GM20000 (cell line): ENCODE data around the gene KASH5.

ENCODE experiments used
- DNase-seq: peaks from one replicate; pipeline ENCODE4 v3.0.0; 2012; ENCODE audit warnings: low spot score
- TF ChIP-seq, protein P1 (sequence below): IDR thresholded peaks from 2 replicates; pipeline ENCODE4 v1.5.1; 2012; ENCODE audit warnings: mild to moderate bottlenecking, control low read depth; ENCODE audit errors: extremely low read depth, missing control alignments

The KASH5 gene

GRCh38 chr19:49400029-49400428 lies 12.0 kb downstream of the KASH5 start:
- no peak for DNase-seq
- TF ChIP-seq, protein P1, sequence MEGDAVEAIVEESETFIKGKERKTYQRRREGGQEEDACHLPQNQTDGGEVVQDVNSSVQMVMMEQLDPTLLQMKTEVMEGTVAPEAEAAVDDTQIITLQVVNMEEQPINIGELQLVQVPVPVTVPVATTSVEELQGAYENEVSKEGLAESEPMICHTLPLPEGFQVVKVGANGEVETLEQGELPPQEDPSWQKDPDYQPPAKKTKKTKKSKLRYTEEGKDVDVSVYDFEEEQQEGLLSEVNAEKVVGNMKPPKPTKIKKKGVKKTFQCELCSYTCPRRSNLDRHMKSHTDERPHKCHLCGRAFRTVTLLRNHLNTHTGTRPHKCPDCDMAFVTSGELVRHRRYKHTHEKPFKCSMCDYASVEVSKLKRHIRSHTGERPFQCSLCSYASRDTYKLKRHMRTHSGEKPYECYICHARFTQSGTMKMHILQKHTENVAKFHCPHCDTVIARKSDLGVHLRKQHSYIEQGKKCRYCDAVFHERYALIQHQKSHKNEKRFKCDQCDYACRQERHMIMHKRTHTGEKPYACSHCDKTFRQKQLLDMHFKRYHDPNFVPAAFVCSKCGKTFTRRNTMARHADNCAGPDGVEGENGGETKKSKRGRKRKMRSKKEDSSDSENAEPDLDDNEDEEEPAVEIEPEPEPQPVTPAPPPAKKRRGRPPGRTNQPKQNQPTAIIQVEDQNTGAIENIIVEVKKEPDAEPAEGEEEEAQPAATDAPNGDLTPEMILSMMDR, result no peak

DNA sequence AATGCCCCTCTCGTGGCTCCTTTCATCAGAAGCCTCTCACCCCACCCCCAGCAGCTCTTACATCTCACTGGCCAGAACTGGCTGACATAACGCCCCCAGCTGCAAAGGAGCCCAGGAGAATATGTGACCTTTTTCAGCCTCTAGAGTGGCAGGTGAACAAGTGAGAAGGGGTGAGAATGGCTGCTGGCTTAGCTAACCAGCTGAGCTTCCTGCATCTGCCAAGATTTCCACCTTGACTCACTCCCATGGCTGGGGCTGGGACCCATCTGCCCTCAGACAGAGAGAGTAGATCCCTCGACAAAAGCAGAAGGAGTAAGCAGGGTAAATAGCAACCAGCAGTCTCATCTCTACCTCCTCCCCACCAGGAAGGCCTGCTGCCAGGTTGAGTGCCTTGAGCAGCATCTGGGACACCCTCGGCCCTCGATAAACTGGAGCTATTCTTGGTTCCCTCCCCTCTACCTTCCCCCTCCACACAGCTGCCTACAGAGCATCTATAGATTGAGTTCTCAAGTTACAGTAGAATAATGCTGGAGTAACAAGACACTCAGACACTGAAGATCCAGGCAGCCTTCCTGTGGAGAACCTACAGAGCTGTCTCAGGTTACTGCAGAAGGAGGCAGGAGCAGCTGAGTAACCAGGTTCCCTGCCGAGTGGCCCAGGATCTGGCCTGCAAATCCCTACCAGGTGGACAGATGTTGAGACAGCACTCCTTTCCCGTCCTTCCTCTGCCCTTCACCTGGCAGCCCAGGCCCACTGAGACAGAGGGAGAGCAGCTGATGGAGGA lies 15.5 kb downstream of the KASH5 start:
- TF ChIP-seq, protein P1, result no peak
- no peak for DNase-seq

DNA sequence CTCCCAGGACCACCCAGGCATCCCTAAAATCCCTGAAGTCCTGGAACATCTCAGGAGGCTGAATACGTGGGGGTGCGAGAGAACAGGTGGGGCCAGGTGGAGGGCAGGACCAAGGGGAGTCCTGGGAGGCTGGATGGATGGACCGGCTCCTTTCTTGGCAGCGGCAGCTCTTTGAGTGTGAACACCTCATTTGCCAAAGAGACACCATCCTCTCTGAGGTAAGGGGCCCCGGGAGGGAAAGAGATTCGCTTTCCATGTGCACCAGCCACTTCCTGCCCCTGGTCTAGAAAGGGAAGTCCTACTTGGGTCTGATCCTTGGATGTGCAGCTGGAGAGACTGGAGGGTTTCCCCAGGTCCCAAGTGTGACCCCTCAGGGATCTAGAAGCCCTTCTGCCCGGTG lies 19.0 kb downstream of the KASH5 start:
- TF ChIP-seq, protein P1, result no peak
- no peak for DNase-seq

DNA sequence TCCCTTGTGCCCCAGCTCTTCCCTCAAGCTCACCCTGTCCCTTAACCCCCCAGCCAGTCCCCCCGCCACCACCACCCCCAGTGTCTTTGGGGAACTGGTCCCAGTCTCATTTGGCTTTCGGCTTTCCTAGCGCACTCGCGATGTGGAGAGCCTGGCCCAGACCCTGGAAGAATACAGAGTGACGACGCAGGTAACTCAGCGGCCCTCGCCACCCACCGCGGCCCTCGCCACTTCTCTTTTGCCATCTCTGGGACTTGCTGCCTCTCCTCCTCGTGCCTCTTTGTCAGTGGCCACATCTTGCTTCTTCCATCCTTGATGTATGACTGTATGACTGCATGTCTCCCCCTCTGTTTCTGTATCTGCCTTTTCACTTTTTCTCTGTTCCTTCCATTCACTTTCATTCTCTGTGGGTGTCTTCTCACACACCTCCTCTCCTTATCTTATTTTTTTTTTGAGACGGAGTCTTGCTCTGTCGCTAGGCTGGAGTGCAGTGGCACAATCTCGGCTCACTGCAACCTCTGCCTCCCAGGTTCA lies 19.5 kb downstream of the KASH5 start:
- no peak for DNase-seq
- TF ChIP-seq, protein P1, result no peak

- DNase-seq, result peak; percentile 33
- TF ChIP-seq, protein P1, result no peak
Observed at GRCh38 chr19:49408816-49409440, 20.9 kb downstream of the KASH5 start.

- DNase-seq, result peak; percentile 56
- TF ChIP-seq, protein P1, result no peak
Observed at GRCh38 chr19:49409441-49410029, 21.5 kb downstream of the KASH5 start.
